H9 (cell line): ENCODE data around the gene DNAI7. TPM values are rescaled to one million over a fixed set of nuclear protein-coding genes. Genes with fewer than 3 reads are reported as not detected.

Source experiments
- DNase-seq: peaks from one replicate; pipeline ENCODE4 v3.0.0-alpha.2; 2017
- H2AFZ ChIP-seq: one replicate; pipeline ENCODE4 v1.6.1; 2013; ENCODE audit warnings: mild to moderate bottlenecking, low read length, control low read depth, moderate library complexity
- H2AK5ac ChIP-seq: 2 replicates; pipeline ENCODE4 v1.6.1; 2013; ENCODE audit warnings: low read length, control low read depth, mixed read lengths; ENCODE audit not compliant: insufficient read length
- H2BK120ac ChIP-seq: one replicate; pipeline ENCODE4 v1.6.1; 2013; ENCODE audit warnings: low read depth, mild to moderate bottlenecking, low read length, control low read depth, inconsistent platforms; ENCODE audit not compliant: poor library complexity, severe bottlenecking
- H2BK12ac ChIP-seq: 2 replicates; pipeline ENCODE4 v1.6.1; 2013; ENCODE audit warnings: low read length, control low read depth, mixed read lengths, low read depth; ENCODE audit not compliant: insufficient read length
- H2BK15ac ChIP-seq: 2 replicates; pipeline ENCODE4 v1.6.1; 2013; ENCODE audit warnings: low read depth, low read length, control low read depth
- H2BK20ac ChIP-seq: one replicate; pipeline ENCODE4 v1.6.1; 2013; ENCODE audit warnings: low read depth, mild to moderate bottlenecking, low read length, control low read depth, inconsistent platforms; ENCODE audit not compliant: poor library complexity, severe bottlenecking
- H2BK5ac ChIP-seq: 2 replicates; pipeline ENCODE4 v1.6.1; 2013; ENCODE audit warnings: low read length, control low read depth, mixed read lengths; ENCODE audit not compliant: insufficient read length
- H3K14ac ChIP-seq: 2 replicates; pipeline ENCODE4 v1.6.1; 2013; ENCODE audit warnings: low read length, control low read depth; ENCODE audit not compliant: insufficient read depth
- H3K18ac ChIP-seq: 2 replicates; pipeline ENCODE4 v1.6.1; 2013; ENCODE audit warnings: low read depth, mild to moderate bottlenecking, mixed read lengths, low read length, control low read depth; ENCODE audit not compliant: insufficient read length
- H3K23ac ChIP-seq: 2 replicates; pipeline ENCODE4 v1.6.1; 2013; ENCODE audit warnings: low read length, control low read depth, mixed read lengths, low read depth; ENCODE audit not compliant: insufficient read length
- H3K23me2 ChIP-seq: 2 replicates; pipeline ENCODE4 v1.6.1; 2013; ENCODE audit warnings: low read depth, mild to moderate bottlenecking, mixed read lengths, low read length, control low read depth; ENCODE audit not compliant: insufficient read length, poor library complexity, severe bottlenecking
- H3K27ac ChIP-seq: 2 replicates; pipeline ENCODE4 v1.5.1; 2013; ENCODE audit warnings: low read length, control low read depth, mixed read lengths, low read depth; ENCODE audit not compliant: insufficient read length
- H3K27me3 ChIP-seq: 2 replicates; pipeline ENCODE4 v1.6.1; 2013; ENCODE audit warnings: low read length, control low read depth, inconsistent platforms; ENCODE audit not compliant: insufficient read depth
- H3K4ac ChIP-seq: 2 replicates; pipeline ENCODE4 v1.6.1; 2013; ENCODE audit warnings: low read depth, mild to moderate bottlenecking, control low read depth, inconsistent platforms, low read length, moderate library complexity
- H3K4me1 ChIP-seq: 2 replicates; pipeline ENCODE4 v1.6.1; 2013; ENCODE audit warnings: low read length, control low read depth, inconsistent platforms; ENCODE audit not compliant: insufficient read depth
- H3K4me2 ChIP-seq: 2 replicates; pipeline ENCODE4 v1.6.1; 2013; ENCODE audit warnings: low read length, control low read depth, mixed read lengths; ENCODE audit not compliant: insufficient read length, insufficient read depth
- H3K56ac ChIP-seq: 2 replicates; pipeline ENCODE4 v1.6.1; 2013; ENCODE audit warnings: low read depth, mild to moderate bottlenecking, mixed read lengths, low read length, control low read depth; ENCODE audit not compliant: insufficient read length
- H3K79me1 ChIP-seq: 2 replicates; pipeline ENCODE4 v1.6.1; 2013; ENCODE audit warnings: low read depth, mild to moderate bottlenecking, moderate library complexity, low read length, control low read depth, inconsistent platforms; ENCODE audit not compliant: insufficient read depth, poor library complexity, severe bottlenecking
- H3K79me2 ChIP-seq: 2 replicates; pipeline ENCODE4 v1.6.1; 2013; ENCODE audit warnings: low read length, control low read depth, inconsistent platforms; ENCODE audit not compliant: insufficient read depth
- H3K9ac ChIP-seq: 2 replicates; pipeline ENCODE4 v1.6.1; 2013; ENCODE audit warnings: low read length, control low read depth, mixed read lengths; ENCODE audit not compliant: insufficient read length; ENCODE audit errors: extremely low read depth
- H3K9me3 ChIP-seq: one replicate; pipeline ENCODE4 v1.6.1; 2013; ENCODE audit warnings: low read depth, low read length, inconsistent platforms; ENCODE audit not compliant: control insufficient read depth
- H3T11ph ChIP-seq: one replicate; pipeline ENCODE4 v1.6.1; 2013; ENCODE audit warnings: mild to moderate bottlenecking, low read length, control low read depth, inconsistent platforms
- H4K20me1 ChIP-seq: one replicate; pipeline ENCODE4 v1.6.1; 2013; ENCODE audit not compliant: control insufficient read depth, insufficient read length, insufficient read depth
- H4K5ac ChIP-seq: 2 replicates; pipeline ENCODE4 v1.6.1; 2013; ENCODE audit warnings: low read depth, mild to moderate bottlenecking, mixed read lengths, low read length, control low read depth; ENCODE audit not compliant: insufficient read length
- H4K8ac ChIP-seq: replicated peaks from 2 replicates; pipeline ENCODE4 v1.6.1; 2013; ENCODE audit warnings: low read length, control low read depth, mixed read lengths, low read depth; ENCODE audit not compliant: insufficient read length
- H4K91ac ChIP-seq: 2 replicates; pipeline ENCODE4 v1.6.1; 2013; ENCODE audit warnings: low read depth, mild to moderate bottlenecking, moderate library complexity, mixed read lengths, low read length, control low read depth; ENCODE audit not compliant: insufficient read length
- H3K27ac Mint-ChIP-seq, 3 experiments: 2 replicates in 2 of 3; 3 replicates in 1 of 3; pipeline ENCODE4 v1.8.0; 2020 to 2021; ENCODE audit warnings: mixed read lengths in 3 of 3, mild to moderate bottlenecking in 1 of 3, moderate library complexity in 1 of 3
- H3K27me3 Mint-ChIP-seq: 2 replicates; pipeline ENCODE4 v1.8.0; 2021; ENCODE audit warnings: low read depth, mild to moderate bottlenecking, moderate library complexity, mixed read lengths
- H3K36me3 Mint-ChIP-seq, 3 experiments: 2 replicates in 2 of 3; 3 replicates in 1 of 3; pipeline ENCODE4 v1.8.0; 2020 to 2021; ENCODE audit warnings: low read depth in 3 of 3, mixed read lengths in 3 of 3; ENCODE audit not compliant: insufficient read depth in 1 of 3
- H3K4me1 Mint-ChIP-seq, 2 experiments: 2 replicates each; pipeline ENCODE4 v1.8.0; 2020; ENCODE audit warnings: mixed read lengths in 2 of 2
- H3K4me3 Mint-ChIP-seq, 2 experiments: 2 replicates in 1 of 2; 3 replicates in 1 of 2; pipeline ENCODE4 v1.8.0; 2020 to 2021; ENCODE audit warnings: mild to moderate bottlenecking in 2 of 2, mixed read lengths in 2 of 2, moderate library complexity in 1 of 2
- H3K9me3 Mint-ChIP-seq, 2 experiments: 2 replicates in 1 of 2; 3 replicates in 1 of 2; pipeline ENCODE4 v1.8.0; 2020; ENCODE audit warnings: mild to moderate bottlenecking in 2 of 2, mixed read lengths in 2 of 2, moderate library complexity in 1 of 2
- WGBS: extraction: QIAGEN DNeasy Blood & Tissue Kit; methylation state at CpG from one replicate; pipeline ENCODE4 v1.1.7; 2013; ENCODE audit warnings: missing lambda C conversion rate, low lambda C conversion rate, mixed read lengths; ENCODE audit not compliant: insufficient read length; ENCODE audit errors: extremely low coverage; 5-methylcytosine and 5-hydroxymethylcytosine counted together
- total RNA-seq: library from RNA; stranded (reverse); gene quantifications from 2 replicates; pipeline ENCODE4 v1.2.1, GENCODE V29; 2021
- TF ChIP-seq, protein P1 (sequence below): fragments of 200-600 bp; sonication (generic); conservative IDR thresholded peaks from 3 replicates; pipeline ENCODE4 v1.8.0; 2021; ENCODE audit warnings: antibody characterized with exemption, mild to moderate bottlenecking

The DNAI7 gene
- total RNA-seq, 1 experiment from 2014 or later: not detected

DNA sequence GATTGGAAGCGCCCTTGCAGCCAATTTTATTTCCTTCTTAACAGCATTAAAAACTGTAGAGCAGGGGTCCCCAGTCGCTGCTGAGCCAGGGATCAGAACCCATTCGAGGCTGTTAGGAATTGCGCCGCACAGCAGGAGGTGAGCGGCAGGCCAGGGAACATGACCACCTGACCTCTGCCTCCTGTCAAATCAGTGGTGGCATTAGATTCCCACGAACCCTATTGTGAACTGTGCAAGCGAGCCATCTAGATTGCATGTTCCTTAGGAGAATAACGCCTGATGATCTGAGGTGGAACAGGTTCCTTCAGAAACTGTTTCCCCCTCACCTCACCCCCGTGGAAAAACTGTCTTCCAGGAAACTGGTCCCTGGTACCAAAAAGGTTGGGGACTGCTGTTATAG lies 107.4 kb downstream of the DNAI7 start:
- Histone ChIP-seq H3K56ac (no peak overlapping the region), H2BK120ac (no peak overlapping the region), H3K23me2 (no peaks in the 10 kb centered on the region), H3T11ph (no peak overlapping the region), H2AFZ (no peak overlapping the region), H4K91ac (no peak overlapping the region), H4K20me1 (no peaks in the 10 kb centered on the region), H2BK20ac (no peak overlapping the region), H3K14ac (no peak overlapping the region), H2BK5ac (no peak overlapping the region), H3K79me2 (no peaks in the 10 kb centered on the region), H3K4me1 (no peaks in the 10 kb centered on the region; the same call in 1 of the 2 replicates), H3K4ac (no peak overlapping the region), H3K79me1 (no peaks in the 10 kb centered on the region), H3K27ac (no peak overlapping the region), H3K18ac (no peak overlapping the region), H2AK5ac (no peak overlapping the region), H2BK15ac (no peak overlapping the region), H3K9me3 (no peaks in the 10 kb centered on the region), H2BK12ac (no peak overlapping the region), H3K23ac (no peak overlapping the region), H3K4me2 (no peak overlapping the region), H3K9ac (no peak overlapping the region), H4K5ac (no peak overlapping the region), H3K27me3 (no peaks in the 10 kb centered on the region), H4K8ac (no peak overlapping the region)
- DNase-seq: no peak
- Mint-ChIP-seq H3K27ac (no peak overlapping the region), H3K4me3 (no peak overlapping the region), H3K9me3 (no peaks in the 10 kb centered on the region), H3K36me3 (no peaks in the 10 kb centered on the region), H3K27me3 (no peaks in the 10 kb centered on the region; the same call in 1 of the 2 replicates), H3K4me1 (peaks cover 0 to 3% of the 10 kb centered on the region in 2 experiments; a peak in 1 of 4 replicates)
- TF ChIP-seq, protein P1, sequence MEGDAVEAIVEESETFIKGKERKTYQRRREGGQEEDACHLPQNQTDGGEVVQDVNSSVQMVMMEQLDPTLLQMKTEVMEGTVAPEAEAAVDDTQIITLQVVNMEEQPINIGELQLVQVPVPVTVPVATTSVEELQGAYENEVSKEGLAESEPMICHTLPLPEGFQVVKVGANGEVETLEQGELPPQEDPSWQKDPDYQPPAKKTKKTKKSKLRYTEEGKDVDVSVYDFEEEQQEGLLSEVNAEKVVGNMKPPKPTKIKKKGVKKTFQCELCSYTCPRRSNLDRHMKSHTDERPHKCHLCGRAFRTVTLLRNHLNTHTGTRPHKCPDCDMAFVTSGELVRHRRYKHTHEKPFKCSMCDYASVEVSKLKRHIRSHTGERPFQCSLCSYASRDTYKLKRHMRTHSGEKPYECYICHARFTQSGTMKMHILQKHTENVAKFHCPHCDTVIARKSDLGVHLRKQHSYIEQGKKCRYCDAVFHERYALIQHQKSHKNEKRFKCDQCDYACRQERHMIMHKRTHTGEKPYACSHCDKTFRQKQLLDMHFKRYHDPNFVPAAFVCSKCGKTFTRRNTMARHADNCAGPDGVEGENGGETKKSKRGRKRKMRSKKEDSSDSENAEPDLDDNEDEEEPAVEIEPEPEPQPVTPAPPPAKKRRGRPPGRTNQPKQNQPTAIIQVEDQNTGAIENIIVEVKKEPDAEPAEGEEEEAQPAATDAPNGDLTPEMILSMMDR: no peak
- no CpG with 5 or more reads among the region's 10 CpGs for WGBS
